Hematopoietic multipotent progenitor cell treated with erythropoietin and hydrocortisone succinate and interleukin-3 and kit ligand, for 8 days (in vitro differentiated cells): ENCODE data around the gene RAD51B.

Experiments
- DNase-seq: peaks from one replicate; pipeline ENCODE4 v3.0.0-alpha.2; 2015

Gene RAD51B

GRCh38 chr14:68727315-68728047 is 907.9 kb downstream of the RAD51B start:
- no peak for DNase-seq

DNA sequence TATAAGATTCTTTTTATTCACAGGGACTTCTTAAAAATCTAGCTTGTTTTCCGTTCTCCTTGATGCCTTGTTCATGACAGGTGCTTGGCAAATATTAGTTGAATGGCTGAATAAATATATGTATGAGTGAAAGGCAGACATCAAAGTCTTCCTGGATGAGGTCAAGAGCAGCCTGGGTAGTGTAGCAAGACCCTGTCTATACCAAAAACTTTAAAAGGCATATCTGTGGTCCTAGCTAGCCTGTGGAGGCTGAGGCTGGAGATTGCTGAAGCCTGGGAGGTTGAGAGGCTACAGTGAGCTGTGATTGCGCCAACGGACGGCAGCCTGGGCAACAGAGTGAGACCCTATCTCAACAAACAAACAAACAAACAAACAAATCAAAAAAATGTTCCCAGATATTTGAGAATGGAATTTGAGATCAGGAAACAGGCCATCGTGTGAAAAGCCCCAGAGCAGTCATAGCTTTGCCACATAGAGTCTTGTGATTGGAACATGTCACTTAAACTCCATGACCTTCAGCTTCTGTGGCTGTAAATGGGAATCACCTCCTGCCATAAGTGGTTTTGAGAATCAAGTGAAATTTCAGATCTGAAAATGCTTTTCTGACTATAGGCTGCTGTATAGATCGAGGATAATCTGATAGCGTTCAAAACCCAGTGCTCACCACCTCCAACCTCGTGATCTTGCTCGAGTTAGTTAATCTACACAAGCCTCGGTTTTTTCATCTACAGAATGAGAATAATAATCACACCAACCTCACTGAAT is 908.9 kb downstream of the RAD51B start:
- no peak for DNase-seq

GRCh38 chr14:68729556-68729955 is 910.0 kb downstream of the RAD51B start:
- DNase-seq: no peak

DNA sequence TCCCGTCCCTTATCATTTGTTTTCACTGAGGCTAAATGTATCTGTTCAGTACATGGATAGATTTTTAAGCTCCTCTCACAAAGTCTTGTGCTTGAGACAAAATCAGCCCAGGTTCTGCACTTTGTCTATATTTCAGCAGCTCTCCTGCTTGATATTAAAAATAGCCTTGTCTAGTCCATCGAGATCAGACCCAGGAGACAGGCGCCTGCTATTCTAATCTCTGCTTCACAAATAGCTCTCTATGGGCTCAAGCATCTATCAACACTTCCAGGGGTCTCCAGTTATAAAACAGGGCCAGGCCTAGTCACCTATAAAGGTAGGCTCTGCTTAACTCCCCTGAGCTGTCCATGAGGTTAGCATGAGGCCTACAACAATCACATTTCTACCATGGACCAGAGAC is 910.8 kb downstream of the RAD51B start:
- no peak for DNase-seq

GRCh38 chr14:68730811-68731425 is 911.3 kb downstream of the RAD51B start:
- no peak for DNase-seq

DNA sequence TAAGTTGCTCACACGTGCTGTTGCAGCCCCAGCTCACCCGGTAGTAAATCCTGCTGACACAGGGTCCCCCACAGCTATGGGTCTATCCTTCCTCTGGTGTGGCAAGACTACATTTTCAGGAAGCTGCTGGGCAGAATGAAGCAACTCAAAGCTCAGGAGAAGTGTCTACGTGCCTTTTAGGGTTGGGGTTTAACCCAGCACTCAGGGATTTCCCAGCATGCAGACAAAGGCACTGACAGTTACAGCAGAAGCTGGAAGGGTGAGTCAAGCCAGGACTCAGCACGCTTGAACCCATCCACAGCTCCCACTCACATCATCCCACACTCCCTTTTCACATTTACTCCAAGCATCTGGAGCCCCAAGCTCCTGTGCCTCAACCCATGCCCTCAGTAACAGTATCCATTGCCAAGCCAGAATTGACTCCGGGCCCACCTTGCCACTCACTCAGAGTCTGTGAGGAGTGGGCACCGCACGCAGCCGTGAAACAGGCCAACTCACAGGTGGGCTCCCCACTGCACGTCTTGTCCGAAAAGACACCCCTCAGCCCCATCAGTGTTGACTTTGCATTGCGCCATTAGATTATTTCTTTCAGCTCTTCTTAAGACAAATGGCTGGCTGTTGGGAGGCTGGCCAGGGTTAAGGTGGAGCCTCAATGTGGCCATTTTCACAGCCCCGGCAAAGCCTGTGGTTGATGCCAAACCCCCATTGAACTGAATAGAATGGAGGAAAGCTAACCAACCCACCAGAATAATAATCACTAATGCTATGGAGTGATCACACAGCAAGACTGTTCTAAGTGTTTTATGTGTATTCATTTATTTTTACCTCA is 913.7 kb downstream of the RAD51B start:
- no peak for DNase-seq

DNA sequence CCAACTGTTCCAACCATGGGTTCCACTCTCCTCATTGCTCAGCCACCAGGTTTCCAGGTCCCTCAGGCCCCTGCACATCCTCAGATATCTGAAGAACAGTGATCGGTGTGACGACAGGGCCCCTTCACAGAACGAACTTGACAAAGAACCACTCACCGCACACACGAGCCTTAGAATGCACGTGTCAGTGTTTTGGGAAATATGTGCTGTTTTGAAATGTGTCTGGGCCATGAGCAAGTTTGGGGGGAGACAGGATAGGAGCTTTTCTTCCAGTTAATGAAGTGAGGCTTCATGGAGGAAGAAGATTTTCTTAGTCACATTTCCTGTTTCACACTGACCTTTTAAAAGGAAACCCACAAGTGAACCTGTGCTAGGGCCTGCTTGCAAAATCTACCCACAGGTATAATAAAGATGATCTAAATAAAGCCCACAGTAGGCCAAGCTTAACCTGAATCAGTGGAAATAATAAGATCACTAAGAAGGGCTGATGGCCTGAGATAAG is 914.7 kb downstream of the RAD51B start:
- no peak for DNase-seq

- no peak for DNase-seq
These were observed 916.3 kb downstream of the RAD51B start for GRCh38 chr14:68735856-68736255.

- no peak for DNase-seq
These were observed 916.9 kb downstream of the RAD51B start for GRCh38 chr14:68736471-68736871.

DNA sequence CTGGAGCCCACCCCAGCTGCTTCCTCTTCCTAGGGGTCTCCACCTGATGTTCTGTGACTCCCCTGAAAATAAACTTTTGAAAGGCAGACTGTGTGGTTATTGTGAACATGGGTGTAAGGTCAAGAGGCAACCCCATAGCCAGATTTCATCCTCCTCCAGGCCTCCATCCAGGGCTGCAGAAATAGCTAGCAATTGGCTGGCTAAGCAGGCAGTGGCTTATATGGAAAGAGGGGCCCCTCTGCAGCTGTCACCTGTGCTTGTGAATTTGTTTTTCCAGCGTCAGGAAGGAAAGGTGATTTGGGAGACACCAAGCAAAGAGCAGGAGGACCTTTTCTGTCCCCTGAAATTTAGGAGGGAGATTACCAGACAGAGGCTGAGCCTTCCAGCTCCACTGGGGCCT is 917.5 kb downstream of the RAD51B start:
- DNase-seq: no peak

DNA sequence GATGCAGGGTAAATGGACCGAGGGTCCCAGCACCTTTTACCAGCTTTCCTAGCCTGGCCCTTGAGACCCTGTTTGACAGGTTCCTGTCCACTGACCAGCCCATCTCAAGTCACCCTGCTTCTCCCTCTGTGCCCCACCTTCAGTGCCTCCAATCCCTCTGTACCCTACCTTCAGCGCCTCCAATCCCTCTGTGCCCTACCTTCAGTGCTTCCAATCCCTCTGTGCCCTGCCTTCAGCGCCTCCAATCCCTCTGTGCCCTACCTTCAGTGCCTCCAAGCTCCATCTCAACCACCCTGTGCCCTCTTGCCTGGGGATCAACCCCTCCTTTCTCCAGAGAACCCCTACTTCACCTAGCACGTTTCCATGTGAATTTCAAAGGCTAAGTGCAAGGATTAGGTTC is 919.0 kb downstream of the RAD51B start:
- DNase-seq: no peak

- no peak for DNase-seq
These were observed 920.1 kb downstream of the RAD51B start for GRCh38 chr14:68739701-68740100.

GRCh38 chr14:68740788-68741476 is 921.4 kb downstream of the RAD51B start:
- DNase-seq: no peak

- DNase-seq: no peak
These were observed 921.9 kb downstream of the RAD51B start for GRCh38 chr14:68741477-68741791.

DNA sequence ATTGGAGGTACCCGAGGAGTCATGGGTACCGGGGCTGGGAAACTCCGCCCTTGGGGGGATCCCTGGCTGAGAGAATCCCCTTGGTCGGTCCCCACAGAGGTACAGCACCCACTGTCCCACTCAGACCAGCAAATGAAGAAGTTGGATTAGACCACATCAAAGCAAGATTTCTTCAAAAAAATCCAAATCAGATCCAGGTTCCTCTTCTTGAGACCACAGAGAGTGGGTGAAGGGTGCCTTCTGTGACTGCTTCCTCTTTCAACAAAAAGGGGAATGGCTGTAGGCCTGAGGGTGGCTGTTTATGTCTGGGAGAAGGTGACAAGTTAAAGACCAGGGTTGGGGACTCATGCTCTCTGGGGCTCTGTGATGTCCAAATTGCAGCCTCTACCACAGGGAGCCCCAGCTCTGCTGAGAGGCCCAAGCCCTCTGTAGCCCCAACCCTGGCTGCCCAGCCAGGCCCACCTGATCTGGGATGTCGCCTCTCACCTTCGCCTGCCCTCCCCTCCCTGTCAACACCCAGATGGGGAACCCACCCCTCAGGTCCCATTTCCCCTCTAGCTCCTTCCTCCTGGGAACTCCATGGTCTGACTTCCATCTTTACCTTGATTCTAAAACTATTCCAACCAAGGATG is 922.4 kb downstream of the RAD51B start:
- peak; percentile 26 for DNase-seq

- no peak for DNase-seq
These were observed 925.0 kb downstream of the RAD51B start for GRCh38 chr14:68744613-68745012.

DNA sequence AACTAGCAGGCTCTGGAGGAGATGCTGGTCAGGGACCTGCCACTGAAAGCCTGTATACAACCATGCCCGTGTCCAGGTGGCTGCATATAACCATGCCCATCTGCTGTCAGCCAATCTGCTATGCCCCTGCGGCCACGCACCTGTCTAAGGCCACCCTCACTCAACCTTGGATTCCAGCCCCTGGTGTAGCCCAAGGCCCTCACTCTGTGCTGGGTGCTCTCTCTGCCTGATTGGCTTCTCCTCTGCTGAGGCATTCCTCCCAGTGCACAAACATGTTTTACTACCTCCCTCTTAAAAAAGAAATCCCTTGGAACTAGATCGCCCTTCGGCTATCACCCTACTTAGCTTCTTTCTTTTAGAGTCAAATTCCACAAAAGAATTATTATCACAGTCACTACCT is 927.8 kb downstream of the RAD51B start:
- DNase-seq: no peak

DNA sequence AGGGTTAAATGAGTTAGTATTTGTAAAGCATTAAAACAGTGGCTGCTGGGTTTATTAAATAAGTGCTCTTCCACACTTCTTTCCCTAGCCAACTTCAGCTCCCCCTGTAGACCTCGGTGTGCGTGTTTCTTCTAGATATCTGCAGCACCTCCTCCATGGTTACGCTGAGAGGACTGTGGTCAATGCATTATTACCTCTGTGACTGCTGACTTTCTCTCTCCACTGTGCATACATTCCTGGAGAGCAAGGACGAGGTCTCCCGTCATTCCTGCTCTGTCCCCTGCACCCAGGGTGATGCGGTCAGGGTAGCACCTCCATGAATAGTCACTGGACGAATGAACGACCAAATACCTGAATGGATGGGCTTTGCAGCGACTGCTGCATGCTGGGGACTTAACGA is 928.7 kb downstream of the RAD51B start:
- no peak for DNase-seq

DNA sequence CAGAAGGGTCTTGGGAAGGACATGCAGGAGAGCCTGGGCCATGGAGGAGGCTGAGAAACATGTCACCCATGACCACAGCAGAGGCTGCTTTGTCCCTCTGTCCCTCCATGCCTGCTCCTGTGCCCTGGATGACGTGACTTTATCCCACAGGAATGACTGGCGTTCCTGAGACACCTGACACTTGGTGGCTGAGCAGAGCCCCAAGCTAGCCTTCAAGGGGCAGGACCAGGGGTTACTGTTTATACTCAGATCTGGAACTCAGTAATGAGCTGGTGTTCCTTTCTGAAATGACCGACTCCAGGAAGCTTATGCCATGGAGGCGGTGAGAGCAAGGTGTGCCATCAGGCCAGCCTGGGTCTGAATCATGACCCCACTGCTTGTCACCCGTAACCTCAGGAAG is 929.1 kb downstream of the RAD51B start:
- no peak for DNase-seq

GRCh38 chr14:68749487-68750475 is 930.2 kb downstream of the RAD51B start:
- DNase-seq: no peak
